GM21528 (cell line): Measurements from ENCODE around the gene AFAP1.

ENCODE experiments used
- ATAC-seq: cut with Tn5 transposase; IDR thresholded peaks from one replicate; pipeline ENCODE4 v1.9.1; 2021; ENCODE audit warnings: mild to moderate bottlenecking, moderate library complexity; ENCODE audit not compliant: unreplicated experiment, low FRiP score

The AFAP1 gene

DNA sequence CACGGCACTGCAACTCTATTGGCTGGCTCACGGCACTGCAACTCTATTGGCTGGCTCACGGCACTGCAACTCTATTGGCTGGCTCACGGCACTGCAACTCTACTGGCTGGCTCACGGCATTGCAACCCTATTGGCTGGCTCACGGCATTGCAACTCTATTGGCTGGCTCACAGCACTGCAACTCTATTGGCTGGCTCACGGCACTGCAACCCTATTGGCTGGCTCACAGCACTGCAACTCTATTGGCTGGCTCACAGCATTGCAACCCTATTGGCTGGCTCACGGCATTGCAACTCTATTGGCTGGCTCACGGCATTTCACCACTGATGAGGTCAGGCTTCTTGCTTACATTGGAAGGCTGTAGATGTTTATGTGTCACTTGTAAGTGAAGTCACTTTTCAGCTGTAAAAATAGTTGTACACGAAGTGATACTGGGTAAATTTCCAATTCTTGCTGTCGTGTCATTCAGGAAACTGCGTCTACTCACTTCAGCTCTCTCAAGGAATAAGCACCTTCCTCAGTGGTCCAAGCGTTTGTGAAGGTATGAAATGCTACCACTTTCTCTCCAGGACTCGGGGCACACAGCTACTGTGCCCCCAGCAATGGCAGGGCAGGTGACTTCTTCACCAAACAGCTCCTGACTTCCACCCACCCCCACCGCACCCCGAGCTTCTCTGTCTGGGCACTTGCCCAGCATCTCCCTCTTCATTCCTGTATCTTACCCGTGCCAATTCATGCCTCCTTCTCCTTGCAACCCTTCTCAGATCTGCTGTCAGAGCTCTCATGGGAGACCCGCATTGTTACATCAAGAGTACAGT, 141.3 kb downstream of the AFAP1 start:
- no peak for ATAC-seq

DNA sequence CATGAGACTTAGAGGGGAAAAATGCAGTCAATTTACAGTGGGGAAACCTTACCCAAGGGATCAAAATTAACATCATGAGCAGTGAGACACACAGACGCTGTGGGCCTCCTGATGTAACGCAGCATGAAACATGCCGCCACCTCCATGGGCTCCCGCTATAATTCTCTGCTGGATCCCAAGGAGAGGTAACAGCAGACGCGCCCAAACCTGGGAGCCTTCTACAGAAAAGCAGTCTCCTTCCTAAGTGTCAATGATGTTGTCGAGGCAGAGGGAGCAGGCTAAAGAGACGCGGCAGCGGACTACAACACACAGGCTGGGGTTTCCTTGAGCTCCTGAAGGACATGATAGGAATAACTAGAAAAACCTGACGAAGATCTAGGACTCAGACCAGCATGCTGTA, 142.3 kb downstream of the AFAP1 start:
- no peak for ATAC-seq

DNA sequence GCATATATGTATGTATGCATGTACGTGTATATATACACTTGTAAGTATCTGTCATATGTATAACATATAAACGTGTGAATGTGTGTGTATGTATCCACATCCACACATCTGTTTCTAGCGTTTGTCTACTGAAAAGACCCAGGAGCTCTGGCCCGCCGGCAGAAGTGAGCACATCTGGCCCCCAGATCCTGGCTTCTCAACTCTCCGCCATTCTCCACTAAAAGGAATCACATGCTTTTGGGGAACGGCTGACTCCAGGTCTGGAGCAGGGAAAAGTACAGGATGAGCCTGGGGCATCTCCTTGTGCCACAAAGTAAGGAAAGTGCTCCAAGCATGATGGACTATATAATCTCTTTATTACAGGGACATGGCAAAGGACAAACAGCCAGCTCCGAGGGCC, 143.7 kb downstream of the AFAP1 start:
- ATAC-seq: no peak

DNA sequence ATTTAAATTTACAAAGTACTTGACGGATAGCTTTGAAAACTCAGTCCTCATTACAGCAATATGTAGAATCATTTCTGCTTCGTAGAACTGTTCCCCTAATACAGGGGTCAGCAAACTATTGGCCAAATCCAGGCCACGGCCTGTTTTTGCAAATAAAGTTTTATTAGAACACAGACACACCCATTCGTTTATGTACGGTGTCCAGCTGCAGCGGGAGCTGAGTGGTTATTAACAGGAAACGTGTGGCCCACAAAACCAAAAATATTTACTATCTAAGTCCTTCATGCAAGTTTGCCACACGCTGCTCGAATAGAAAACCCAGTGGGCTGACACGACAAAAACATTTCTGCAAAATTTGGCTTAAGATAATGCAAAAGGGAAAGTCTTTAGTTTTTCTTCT, 146.5 kb downstream of the AFAP1 start:
- ATAC-seq: no peak

DNA sequence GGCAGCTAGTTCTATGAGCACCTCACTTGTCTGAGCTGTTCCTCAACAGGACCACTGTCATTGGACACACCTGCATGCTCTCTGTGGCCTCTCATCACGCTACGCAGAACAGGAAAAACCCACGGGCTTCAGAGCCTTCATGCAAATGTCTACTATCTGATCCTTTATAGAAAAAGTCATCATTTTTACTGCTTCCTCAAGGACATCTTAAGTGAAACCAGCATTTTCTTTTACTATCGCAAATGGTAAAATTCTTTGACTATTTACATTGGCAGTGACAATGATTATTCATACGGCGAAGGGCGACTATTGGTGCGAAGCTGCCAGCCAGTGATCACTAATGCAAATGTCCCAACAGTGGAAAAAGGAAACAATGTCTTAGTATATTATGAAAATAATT, 147.0 kb downstream of the AFAP1 start:
- no peak for ATAC-seq

DNA sequence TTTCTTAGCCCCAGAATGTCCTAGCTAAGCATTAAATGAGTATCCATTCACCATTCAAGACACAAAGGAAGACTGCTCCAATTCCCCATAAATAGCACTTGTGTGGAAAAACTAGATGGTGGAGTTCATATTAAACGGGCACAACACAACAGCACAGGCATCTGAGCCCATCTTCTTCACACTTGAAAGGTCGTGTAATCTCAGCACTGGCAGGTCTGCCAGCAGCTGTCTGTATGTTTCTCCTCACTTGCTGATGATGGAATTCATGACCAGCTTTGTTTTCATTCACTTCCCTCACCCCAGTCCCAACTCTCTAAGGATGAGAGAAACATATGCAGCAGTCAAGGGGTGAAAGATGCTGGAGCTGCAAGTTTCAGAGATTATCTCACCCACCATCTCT, 148.7 kb downstream of the AFAP1 start:
- no peak for ATAC-seq

DNA sequence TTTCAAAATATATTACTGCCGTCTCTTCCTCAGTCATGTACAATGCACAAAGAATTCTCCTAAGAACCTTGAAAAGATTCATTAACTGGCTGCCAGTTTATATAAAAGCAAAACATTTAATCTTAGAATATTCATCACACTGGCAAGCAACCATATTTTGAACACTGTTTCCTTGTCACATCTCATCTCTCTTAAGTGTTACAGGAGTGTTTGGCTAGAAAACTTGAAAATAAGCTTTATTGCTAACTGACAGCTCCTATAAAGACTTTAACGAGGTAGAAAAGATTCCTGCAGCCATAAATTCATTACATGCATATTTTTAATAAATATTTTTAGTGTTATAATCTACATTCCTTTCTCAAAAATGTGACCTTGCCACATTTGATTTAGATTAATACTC, 149.6 kb downstream of the AFAP1 start:
- ATAC-seq: no peak

DNA sequence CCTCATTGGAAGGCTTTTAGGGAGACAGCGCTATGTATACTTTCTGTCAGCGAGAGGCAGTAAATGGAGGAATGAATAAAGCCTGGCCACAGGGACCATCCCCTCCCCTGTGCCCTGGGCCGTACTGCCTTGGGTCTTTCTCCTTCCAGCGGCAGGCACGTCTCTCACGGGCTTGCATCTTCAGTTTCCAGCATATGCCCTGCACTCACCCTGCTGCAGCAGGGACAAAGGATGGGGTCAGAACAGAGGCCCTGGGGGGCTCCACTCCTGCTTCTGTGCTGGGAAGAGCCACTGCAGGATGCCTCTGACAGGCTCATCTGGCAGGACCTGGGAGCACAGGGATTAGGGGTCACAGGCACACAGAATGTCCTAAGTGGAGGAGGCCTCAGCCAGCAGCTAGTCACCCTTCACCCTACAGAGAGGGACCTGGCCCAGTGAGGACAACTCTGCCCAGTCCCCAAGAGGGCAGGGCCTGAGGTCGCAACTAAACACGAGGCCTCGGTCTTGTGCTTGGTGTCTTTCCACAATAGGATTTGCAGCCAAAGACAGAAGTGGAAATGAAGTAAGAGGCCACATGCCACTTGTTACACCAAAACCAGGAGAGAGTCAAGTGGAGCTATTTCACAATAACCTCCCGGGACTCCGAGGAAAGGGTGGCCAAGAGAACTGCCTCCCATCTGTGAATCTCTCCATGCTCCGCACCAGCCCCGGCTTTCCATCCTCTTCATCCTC, 150.8 kb downstream of the AFAP1 start:
- no peak for ATAC-seq

DNA sequence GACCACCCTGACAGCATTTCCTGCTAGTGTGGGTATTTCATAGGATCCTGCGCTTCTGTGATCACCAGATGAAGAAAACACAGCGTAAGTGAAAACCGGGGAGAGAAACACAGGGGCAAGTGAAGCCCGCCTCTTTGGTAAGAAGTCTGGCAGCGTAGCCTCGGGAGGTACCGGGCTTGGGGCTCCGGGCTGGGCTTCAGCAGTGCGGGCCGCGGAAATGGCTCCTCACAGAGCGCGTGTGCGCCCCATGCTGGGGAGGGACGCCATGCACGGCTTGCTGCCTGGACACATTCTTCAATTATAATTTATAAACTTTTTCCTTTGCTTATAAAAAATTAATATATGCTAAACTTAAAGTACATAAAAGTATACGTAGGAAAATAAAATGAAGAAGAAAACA, 151.5 kb downstream of the AFAP1 start:
- ATAC-seq: no peak

DNA sequence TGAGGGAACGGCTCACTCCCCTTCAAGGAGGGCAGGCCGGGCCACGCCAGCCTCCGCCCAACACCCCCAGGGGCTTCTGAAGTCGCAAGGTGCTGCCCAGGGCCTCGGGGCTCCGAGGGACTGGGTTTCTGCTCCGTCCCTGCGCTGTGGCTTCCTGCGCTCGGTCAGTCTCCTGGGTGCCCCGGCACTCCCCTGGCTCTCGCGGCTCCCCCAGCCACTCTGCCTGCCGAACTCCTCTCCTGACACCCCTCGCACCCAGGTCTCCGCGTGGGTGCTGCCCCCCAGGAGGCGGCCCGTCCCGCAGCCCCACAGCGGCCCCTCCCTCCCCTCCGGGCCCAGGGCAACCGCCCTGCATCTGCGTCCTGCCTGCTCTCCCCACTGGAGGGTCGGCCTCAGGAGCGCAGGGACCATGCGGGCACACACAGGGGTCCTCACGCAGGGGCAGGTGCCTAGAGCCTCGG, 151.9 kb downstream of the AFAP1 start:
- no peak for ATAC-seq

DNA sequence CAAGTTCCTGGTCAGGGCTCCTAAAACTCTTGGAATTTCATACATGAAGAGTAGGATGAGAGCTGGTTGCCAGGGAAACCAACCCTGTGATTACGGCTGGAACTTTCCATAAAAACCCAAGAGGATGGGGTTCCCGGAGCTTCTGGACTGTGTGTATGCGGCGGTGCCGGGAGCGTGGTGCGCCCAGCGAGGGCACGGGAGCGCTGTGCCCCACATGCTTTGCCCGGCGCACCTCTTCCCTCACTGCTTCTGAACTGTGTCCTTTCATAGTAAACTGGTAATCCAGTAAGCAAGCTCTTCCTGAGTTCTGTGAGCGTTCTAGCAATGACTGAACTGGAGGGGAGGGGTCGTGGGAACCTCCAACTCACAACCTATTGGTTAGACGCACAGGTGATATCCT, 152.6 kb downstream of the AFAP1 start:
- ATAC-seq: no peak

DNA sequence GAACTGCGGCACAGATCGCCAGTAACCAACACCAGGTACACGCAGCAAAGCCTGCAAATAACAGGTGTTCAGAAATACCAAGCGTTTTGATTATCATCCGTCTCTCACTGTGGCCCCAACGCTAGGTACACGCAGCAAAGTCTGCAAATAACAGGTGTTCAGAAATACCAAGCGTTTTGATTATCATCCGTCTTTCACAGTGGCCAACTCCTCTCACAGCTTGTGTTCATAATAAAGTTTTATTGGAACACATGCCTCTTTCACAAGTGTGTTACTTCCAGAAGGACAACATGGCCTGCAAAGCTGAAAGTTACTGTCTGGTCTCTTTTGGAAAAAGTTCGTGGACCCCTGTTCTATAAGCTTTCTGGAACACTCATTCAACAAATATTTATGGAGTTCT, 153.1 kb downstream of the AFAP1 start:
- no peak for ATAC-seq

DNA sequence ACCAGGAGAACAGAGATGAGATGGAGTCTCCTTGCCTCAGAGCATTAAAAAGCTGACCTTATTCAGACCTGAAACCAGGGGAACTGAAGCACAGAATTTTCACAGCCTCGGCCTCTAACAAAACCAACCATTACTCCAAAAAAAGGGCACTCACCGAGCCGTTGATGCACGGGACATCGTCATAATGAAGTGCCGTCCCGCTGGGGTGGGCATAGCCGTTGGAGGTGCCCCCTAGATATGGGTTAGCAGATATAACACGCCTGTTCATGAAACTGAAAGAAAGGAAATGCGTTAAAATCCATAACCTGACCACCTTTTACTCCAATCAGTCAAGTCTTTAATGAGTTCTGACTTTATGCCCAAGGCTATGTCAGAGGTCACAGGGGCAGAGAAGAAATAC, 153.6 kb downstream of the AFAP1 start:
- ATAC-seq: no peak

DNA sequence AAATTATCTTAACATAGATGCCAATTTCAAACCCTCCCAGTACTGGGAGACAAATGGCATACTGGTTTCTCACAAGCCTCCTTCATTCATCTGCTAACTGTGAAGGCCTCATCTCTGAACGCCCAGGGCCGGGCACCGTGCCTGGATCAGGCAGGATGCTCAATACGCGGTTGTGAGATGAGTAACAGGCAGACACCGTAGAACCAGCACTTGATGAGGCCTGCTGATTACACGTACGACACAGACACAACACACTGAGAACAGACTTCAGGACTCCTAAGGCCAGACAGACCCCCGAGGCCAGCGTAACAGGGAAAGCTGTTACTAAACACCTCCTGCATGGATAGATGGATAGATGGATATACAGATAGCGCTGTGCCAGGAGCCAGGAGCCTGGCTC, 154.6 kb downstream of the AFAP1 start:
- ATAC-seq: no peak

DNA sequence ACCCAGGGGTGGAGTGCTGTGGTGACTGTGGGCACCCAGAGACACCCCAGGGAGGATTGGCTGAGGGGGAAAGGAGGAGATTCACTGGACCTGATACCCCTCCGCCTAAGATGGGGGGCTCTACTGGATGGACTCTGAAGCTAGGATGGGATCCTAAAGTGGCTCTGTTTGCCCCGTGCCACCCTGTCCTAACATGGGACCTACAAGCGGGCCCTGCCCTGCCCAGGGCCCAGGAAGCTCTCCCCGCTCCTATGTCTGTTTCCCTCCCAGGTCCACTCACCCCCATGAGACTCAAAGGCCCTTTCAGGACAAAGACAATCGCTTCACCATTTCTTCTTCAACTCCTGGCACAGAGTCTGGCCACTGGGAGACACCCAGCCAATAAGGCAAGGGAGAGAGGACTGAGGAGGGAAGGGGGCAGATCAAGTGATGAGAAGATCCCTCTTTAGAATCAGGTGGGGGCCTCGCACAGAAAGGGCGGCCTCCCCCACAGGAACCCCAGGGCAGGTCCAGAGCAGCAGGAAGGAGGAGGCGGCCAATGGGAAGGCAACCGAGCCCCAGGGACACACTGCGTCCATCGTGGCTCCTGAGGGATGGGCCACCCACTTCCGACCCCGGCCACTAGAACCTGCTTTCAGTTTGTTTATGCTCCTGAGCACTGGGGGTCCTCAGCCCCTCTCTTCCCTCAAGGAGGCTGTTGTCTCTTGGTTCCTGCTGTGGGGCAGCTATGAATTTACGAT, 155.4 kb downstream of the AFAP1 start:
- ATAC-seq: no peak

DNA sequence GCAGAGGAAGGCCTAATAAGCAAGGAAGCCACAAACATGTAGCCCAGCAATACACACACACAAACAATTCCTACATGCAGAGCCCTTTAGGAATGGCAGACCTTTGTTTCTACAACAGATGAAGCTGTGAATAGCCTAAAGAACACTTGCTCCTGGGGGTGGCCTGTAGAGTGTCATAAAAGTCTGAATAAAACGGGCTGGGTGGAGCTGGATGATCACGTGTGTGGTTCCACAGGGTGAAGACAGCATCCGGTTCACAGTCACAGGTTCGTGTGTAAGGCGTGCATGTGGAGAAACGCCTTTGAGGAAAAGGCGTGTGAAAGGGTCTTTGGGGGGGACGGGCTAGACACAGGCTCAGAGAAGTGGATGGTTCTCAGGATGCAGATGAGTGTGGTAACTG, 156.1 kb downstream of the AFAP1 start:
- no peak for ATAC-seq

DNA sequence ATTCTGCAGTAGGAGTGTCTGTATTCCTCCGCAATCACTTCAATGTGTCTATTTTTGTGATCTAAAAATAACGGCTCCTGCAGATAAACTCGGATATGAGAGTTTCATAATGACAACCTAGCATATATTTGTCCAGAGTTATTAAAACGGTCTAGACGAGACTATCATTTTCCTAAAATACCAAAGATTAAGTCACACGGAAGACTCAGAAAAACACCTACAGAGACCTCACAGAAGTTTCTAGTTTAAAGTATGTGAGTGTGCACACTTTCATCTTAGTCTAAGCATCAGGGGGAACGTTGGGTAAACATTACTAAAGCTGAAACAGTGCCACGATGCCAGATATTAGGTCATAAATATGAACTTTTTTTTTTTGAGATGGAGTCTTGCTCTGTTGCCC, 156.9 kb downstream of the AFAP1 start:
- no peak for ATAC-seq

DNA sequence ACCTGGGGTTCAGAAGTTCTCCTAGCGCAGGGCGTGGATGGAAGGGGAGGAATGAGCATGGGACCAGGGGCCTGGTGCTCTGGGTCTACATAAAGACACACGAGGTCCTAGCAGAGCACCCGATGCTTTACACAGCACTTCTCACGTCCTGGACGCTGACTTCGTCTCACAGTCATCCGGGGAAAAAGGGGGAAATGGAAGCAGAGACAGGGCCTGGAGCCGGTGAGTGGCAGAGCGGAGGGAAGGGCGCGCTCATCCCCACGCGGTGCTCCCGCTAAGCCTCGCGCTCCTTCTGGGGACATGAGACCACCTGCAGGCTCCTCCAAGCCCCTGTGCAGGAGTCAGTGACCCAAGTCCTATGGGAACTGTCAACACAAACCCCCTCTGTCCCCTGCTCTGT, 157.7 kb downstream of the AFAP1 start:
- no peak for ATAC-seq

DNA sequence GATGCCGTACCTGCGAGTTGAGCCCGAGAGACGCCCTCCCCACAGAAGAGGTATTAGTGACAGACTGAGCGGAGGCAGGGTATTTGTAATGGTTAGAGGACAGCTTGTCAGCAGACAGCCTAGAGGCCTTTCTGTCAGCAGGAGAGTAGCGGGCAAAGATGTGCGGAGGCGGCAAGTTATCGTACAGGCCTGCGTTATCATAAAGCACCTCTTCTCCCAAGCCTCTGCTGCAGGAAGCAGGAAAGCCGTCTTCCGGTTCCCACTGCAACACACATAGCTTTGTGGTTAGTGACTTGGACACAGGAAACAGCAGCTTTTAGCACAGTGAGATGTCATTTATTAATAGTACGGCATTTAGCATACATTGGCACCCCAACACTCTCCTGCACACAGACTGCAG, 158.3 kb downstream of the AFAP1 start:
- ATAC-seq: no peak

DNA sequence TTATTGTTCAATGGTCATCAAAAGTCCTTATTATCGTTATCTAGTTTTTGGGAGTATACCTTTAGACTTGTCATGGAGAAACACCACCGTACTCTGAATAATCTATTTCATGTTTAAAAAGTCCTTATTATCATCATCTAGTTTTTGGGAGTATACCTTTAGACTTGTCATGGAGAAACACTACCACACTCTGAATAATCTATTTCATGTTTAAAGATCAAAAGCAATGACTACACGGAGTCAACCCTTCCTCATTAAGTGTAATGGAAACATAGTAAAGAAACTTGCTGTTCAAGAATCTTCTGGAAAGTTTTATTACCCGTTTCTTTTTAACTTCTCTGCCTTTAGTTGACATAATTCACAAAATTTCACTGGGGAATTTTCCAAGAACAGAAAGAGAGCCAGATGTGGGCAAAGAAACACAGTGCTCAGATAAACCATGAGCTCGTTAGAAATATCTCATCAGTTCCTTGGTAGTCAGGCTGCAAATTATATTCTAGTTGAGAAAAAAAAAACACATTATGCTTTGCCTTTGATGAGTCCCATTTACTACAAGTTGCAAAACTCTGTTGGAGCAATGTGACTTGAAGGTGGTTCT, 158.8 kb downstream of the AFAP1 start:
- ATAC-seq: no peak

DNA sequence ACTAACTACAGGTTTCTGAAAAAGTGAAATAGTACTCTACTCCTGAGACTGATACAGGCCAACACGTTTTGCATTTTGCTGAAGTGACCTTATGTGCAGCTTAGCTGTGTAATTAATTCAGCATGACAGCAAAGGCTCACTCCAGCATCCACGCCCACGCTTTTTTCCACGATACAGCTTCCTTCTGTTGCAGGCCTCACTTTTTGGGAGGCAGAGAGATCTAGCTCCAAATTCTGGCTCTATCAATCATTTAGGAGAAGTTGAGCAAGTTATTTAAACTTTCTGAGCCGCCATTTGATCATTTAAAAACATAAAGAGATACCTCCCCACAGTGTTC, 160.3 kb downstream of the AFAP1 start:
- no peak for ATAC-seq
